ENCODE data around the gene ZAP70.

Gene ZAP70

DNA sequence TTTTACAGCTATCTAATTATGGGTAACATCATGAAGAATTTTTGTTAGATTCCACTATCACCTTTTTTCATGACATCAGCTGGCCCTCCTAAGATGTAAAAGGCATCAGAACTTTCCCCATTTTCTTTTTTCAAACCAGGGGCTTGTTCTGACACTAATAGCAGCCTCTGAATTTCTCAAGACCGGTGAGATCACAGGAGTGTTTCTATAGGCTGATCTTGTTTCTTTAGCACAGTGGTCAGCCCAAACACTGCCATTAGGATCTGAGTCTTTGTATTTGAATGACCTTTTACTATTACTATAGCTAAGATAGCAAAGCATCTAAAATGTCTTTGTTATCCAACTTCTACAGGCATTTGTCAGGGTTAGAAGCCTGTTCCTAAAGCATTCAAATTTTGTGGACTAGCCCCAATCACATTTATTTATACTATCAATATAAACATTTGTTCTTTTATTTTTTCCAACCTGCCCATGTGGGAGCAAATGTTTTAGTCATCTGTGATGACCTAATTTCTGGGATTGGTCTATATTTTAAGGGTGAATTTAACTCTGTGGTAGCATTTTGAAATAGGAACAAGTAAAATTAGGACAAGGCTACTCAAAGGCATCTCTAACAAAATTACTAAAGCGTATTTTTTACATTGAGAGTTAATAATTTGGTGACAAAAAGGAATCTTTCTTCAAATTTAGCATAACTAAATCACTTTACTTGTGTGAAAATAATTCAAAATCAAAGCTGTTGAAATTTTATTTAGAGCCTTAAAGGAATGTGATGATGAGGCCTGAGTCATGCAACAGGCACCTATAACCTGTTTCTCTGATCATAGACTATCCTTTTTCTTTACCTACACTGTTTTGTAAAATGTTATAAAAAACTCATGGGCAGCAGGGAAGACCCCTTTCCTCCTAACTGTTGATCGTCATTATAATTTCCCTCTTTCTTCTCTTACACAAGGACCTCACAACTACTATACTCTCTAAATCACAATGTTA lies 39.3 kb downstream of the ZAP70 start:
- Mint-ChIP-seq H3K36me3 (ENCODE audit: low read depth) (peaks cover 44% of the 10 kb centered on the region), H3K27me3 (ENCODE audit: low read depth) (no peaks in the 10 kb centered on the region), H3K27ac (peak overlapping the region in 1 of 3 experiments; percentile 24), H3K4me3 (no peak overlapping the region), H3K9me3 (no peaks in the 10 kb centered on the region), H3K4me1 (peaks cover 20% of the 10 kb centered on the region)
- TF ChIP-seq, protein P1, sequence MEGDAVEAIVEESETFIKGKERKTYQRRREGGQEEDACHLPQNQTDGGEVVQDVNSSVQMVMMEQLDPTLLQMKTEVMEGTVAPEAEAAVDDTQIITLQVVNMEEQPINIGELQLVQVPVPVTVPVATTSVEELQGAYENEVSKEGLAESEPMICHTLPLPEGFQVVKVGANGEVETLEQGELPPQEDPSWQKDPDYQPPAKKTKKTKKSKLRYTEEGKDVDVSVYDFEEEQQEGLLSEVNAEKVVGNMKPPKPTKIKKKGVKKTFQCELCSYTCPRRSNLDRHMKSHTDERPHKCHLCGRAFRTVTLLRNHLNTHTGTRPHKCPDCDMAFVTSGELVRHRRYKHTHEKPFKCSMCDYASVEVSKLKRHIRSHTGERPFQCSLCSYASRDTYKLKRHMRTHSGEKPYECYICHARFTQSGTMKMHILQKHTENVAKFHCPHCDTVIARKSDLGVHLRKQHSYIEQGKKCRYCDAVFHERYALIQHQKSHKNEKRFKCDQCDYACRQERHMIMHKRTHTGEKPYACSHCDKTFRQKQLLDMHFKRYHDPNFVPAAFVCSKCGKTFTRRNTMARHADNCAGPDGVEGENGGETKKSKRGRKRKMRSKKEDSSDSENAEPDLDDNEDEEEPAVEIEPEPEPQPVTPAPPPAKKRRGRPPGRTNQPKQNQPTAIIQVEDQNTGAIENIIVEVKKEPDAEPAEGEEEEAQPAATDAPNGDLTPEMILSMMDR (IDR thresholded peaks at IDR 0.05; ENCODE audit: unreplicated experiment in 3 of 3): no peak

DNA sequence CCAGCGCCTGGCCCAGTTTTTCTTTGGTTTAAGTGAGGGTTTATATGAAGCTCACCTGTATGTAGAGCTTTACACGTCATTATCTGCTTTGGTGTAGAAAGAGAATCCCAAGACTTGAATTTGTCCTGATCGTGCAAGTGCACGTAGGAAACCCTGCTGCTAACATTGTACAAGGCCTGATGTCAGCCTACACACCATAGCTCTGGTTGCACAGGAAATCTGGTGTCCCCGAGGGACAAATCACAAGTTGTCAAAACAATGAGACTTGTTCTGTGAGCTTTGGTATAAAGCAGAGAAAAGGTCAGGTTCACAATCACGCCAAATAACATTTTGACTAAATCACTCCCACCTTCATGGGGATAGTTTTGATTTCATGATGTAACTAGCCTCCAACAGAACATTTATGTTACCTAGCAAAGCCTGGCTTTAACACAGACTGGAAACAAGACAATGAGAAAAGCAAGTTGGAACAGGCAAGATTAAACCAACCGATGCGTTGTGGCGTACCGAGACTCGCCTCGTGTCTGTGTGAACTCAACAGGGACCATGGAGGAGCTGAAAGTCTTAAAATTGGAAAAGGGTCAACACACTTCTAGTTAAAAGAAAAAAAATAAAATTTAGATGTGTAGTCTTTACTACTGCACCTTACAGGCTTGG lies 41.4 kb downstream of the ZAP70 start:
- H3K9me3 Mint-ChIP-seq: no peaks in the 10 kb centered on the region
- TF ChIP-seq, protein P1 (IDR thresholded peaks at IDR 0.05; ENCODE audit: unreplicated experiment in 3 of 3): no peak
- no peak overlapping the region for H3K4me3 Mint-ChIP-seq
- H3K36me3 Mint-ChIP-seq (ENCODE audit: low read depth): peaks cover 54% of the 10 kb centered on the region
- H3K27me3 Mint-ChIP-seq (ENCODE audit: low read depth): no peaks in the 10 kb centered on the region
- H3K27ac Mint-ChIP-seq: no peak overlapping the region
- peaks cover 7% of the 10 kb centered on the region for H3K4me1 Mint-ChIP-seq

DNA sequence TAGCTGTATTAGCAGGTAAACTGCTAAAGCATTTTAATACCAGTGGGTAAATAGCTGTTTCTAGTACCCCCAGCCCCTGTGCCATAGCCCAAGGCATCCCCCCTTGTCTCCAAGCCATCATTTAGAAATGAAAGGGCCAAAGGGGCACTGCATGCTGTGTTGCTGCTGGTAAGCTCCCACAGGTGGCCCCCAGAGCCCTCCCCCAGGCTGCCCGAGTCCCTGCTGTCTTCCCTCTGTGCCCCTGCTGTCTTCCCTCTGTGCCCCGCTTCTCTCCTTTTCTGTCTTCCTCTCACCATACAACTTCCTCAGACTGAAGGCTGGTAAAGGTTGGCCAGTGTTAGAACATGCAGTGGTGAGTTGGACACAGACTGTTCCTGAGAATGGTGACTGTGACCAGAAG lies 42.1 kb downstream of the ZAP70 start:
- Mint-ChIP-seq H3K27ac (no peak overlapping the region), H3K4me1 (peaks cover 7% of the 10 kb centered on the region), H3K36me3 (ENCODE audit: low read depth) (peaks cover 58% of the 10 kb centered on the region), H3K9me3 (no peaks in the 10 kb centered on the region), H3K4me3 (no peak overlapping the region), H3K27me3 (ENCODE audit: low read depth) (no peaks in the 10 kb centered on the region)
- TF ChIP-seq, protein P1 (IDR thresholded peaks at IDR 0.05; ENCODE audit: unreplicated experiment in 3 of 3): no peak

DNA sequence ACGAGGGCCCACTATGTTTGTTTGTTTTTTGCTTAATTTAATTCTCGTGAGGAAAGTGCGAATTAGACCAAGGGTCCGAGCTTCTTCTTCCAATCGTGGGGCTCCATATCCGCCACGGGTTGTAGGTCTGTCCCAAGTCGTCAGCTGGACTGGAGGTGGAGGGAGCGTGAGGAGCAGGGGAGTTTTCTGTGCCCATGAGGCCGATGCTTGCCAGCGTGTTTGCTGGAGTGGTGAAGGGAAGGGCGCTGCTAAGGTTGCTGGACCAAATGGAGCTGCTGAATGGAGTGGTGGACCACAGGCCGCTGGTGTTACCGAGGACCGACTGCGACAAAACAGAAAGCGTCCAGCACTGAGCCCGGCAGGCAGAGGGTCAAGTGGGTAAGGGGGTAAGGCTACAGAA lies 43.7 kb downstream of the ZAP70 start:
- peaks cover 3% of the 10 kb centered on the region for H3K4me1 Mint-ChIP-seq
- H3K4me3 Mint-ChIP-seq: no peak overlapping the region
- H3K9me3 Mint-ChIP-seq: no peaks in the 10 kb centered on the region
- peaks cover 58% of the 10 kb centered on the region for H3K36me3 Mint-ChIP-seq (ENCODE audit: low read depth)
- H3K27ac Mint-ChIP-seq: no peak overlapping the region
- H3K27me3 Mint-ChIP-seq (ENCODE audit: low read depth): no peaks in the 10 kb centered on the region
- TF ChIP-seq, protein P1 (IDR thresholded peaks at IDR 0.05; ENCODE audit: unreplicated experiment in 3 of 3): no peak

DNA sequence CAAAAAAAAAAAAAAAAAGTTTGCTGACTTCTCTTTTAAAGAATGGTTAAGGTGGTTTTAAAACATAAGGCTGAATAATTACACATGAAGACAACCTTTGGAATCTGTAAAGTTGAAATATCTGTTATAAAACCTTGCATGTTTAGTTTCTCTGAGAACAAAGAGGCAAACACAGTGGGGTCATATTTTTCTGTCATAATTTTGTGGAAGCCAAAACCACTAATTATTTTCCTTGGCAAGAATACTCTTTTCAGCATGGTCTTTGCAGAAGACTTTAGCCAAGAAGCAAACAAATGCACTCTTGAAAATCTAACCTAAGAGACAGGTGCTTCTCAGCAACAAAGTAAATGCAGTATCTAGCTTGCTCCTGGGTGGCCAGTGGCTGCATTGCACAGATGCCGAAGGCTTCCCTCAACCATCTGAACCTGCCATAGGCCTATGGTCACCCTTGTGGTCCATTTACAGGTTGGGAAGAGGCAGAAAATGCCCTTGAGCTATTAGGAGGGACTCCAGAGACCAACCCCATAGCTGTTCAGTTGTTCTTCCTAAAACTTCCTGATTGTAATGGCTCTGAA lies 44.8 kb downstream of the ZAP70 start:
- peaks cover 64% of the 10 kb centered on the region for H3K36me3 Mint-ChIP-seq (ENCODE audit: low read depth)

More for the DNA sequence above, 44.8 kb downstream of the ZAP70 start:
- no peak overlapping the region for H3K4me3 Mint-ChIP-seq
- H3K27me3 Mint-ChIP-seq (ENCODE audit: low read depth): no peaks in the 10 kb centered on the region
- no peak overlapping the region for H3K27ac Mint-ChIP-seq
- no peaks in the 10 kb centered on the region for H3K9me3 Mint-ChIP-seq
- H3K4me1 Mint-ChIP-seq: no peaks in the 10 kb centered on the region
- TF ChIP-seq, protein P1 (IDR thresholded peaks at IDR 0.05; ENCODE audit: unreplicated experiment in 3 of 3): no peak

Measured in nephron (organoid).